NK-92 treated with Interleukin-12 subunit alpha and Interleukin-12 subunit beta, amount 100 ng/mL, for 24 hours (cell line): ENCODE results near the gene GRIK4.
"Not testable (repeated sequence)": the region's sequence is repeated elsewhere in the genome, so short reads cannot be mapped to it uniquely, and the experiment has no call there.

ENCODE experiments used
- DNase-seq: peaks from one replicate; lab custom pipeline; 2025; lab: John Stamatoyannopoulos, UW

Gene GRIK4

GRCh38 chr11:120746376-120746775, 234.8 kb downstream of the GRIK4 start:
- DNase-seq: no peak

DNA sequence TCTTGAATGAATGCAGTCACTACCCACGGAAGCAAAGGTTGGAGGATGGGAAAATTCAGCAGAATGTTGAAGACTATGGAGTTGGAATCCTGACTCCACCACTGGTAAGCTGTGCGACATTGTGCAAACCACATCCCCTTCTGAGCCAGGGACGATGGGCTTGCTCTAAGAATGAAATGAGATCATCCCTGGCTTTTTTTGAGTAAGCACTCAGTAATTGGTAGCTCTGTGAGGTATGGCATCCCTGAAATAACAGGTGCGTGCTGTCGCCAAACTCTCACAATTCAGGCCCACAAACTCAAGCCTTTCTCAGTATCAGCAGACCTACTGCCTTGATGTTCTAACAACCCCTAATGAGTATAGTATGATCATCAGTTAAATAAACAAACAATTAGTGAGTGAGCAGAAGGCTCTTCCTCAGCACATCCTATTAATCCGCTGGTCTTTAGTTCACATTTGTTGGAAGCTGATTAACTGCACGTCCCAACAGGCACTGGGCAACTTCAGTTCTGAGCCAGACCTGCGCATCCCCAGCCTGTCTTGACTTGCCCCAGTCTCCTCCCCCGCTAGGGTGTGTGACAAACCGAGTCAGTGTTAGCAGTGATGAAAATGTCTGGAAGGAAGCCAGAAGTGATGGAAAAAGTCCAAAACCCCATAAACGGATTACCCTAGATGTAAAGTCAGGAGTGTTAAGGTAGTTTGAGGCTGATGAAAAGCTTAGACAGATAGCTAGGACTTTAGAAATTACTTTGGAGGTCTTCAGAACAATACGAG, 235.5 kb downstream of the GRIK4 start:
- DNase-seq: no peak

- DNase-seq: no peak
Observed at GRCh38 chr11:120747850-120748814, 236.6 kb downstream of the GRIK4 start.

GRCh38 chr11:120749395-120749794, 237.8 kb downstream of the GRIK4 start:
- DNase-seq: no peak

DNA sequence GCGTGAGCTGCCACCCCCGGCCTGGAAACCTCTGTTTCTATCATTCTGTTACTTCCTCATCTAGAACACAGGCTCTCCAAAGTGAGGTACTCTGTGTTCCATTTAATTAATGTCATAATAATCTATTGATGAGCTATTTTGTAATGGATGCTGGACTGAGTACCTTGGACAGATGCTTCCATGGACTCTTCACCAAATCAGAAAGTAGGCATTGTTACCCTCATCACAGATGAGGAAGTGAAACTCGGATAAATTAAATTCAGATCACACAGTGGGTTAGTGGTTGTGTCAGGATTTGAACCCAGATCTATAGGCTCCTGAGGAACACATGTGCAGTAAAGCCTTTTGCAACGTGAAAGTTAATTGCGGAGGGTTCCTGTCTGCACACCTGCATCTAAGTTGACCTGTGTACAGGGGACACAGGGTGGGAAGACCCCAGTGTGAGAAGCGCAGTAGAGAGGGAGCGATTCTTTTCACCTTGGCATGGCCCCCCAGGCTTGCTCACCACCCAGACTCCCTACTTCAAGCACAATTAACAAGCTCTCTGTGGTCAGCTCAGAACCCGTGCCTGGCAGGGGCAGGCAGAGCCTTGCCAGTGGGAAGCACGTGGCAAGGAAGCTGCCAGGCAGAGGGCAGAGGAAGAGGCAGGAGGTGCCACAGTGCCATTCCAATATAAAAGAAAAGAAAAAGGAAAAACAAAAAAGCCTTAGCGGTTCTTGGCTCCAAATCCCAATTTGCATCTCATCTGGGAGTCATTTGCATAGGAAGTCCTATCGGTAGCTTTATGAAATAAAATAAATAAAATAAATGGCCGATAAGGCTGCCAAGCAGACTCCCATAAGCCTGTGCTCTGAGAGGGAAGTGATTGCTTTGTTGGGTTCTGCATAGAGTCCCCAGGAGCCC, 239.3 kb downstream of the GRIK4 start:
- DNase-seq: no peak

- no peak for DNase-seq
Observed at GRCh38 chr11:120751550-120751949, 240.0 kb downstream of the GRIK4 start.

- no peak for DNase-seq
Observed at GRCh38 chr11:120752668-120753067, 241.1 kb downstream of the GRIK4 start.

GRCh38 chr11:120756931-120757330, 245.4 kb downstream of the GRIK4 start:
- DNase-seq: no peak

- DNase-seq: no peak
Observed at GRCh38 chr11:120759046-120759445, 247.5 kb downstream of the GRIK4 start.

GRCh38 chr11:120765710-120766109, 254.2 kb downstream of the GRIK4 start:
- DNase-seq: not testable (repeated sequence)

DNA sequence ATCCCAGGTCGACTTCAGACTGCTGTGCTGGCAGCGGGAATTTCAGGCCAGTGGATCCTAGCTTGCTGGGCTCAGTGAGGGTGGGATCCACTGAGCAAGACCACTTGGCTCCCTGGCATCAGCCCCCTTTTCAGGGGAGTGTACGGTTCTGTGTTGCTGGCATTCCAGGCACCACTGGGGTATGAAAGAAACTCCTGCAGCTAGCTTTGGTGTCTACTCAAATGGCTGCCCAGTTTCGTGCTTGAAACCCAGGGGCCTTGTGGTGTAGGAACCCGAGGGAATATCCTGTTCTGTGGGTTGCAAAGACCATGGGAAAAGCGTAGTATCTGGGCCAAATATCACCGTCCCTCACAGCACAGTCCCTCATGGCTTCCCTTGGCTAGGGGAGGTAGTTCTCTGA, 254.8 kb downstream of the GRIK4 start:
- no peak for DNase-seq

DNA sequence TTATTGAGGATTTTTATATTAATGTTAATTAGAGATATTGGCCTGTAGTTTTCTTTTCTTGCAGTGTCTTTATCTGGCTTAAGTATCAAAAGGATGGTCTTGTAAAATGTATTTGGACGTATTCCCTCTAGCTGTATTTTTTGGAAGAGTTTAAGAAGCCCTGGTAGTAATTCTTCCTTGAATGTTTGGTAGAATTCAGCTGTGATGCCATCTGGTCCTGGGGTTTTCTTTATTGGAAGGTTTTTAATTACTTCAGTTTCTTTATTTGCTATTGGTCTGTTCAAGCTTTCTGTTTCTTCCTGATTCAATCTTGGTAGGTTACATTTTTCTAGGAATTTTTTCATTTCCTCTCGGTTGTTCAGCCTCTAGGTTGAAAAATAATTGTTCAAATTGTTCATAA, 257.4 kb downstream of the GRIK4 start:
- DNase-seq: no peak

DNA sequence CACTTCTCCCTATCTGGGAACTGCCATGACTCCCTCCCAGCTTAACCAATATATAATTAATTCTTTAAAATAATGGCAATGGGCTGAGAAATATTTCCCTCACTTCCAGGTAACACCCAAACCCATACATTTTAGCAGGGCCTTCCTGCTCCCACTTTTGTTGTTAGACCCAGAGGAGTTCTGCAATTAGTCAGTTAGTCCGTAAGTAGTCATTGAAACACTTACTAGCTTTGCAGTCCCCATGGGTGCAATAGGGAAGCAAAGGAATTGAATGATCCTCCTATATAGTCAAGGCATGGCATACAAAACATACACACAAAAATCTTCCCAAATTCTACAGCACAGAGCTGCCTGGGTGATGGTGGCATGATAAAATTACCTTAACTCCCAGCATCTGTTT, 258.4 kb downstream of the GRIK4 start:
- no peak for DNase-seq

- no peak for DNase-seq
Observed at GRCh38 chr11:120771551-120772060, 260.1 kb downstream of the GRIK4 start.

- DNase-seq: no peak
Observed at GRCh38 chr11:120773501-120774031, 262.0 kb downstream of the GRIK4 start.

DNA sequence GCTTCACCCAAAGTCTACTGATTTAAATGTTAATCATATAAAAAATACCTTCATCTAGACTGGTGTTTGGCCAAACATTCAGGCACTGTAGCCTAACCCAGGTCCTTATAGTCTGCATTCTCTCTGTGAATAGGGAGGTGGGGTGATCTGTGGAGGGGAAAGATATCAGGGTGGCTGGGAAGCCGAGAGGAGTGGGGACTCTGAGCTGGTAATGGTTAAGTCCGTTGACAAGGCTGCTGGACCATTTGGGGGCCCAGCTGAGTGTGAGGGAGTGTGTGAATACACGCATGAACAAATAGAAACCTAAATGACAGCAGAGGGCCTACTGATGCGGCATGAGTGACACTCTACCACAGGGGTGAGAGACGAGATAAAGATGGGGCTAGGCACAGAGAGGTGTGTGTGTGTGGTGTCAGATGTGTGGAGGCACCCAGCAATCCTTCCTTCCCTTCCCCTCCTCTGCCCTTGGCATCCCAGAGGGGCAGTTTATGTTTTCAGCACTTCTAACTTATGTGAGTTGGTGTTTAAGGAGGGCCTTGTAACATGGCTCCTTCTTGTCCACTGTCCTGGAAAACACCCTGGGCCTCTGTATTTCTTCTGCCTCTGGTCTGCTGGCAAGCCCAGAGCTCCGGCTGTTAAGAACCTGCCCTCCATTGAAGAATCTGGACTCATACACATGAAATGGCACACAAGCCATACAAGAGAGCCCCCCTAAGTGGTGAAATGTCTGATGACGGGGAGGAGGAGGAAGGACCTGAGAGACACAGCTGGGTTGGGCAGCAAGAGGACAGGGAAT, 263.2 kb downstream of the GRIK4 start:
- DNase-seq: no peak

DNA sequence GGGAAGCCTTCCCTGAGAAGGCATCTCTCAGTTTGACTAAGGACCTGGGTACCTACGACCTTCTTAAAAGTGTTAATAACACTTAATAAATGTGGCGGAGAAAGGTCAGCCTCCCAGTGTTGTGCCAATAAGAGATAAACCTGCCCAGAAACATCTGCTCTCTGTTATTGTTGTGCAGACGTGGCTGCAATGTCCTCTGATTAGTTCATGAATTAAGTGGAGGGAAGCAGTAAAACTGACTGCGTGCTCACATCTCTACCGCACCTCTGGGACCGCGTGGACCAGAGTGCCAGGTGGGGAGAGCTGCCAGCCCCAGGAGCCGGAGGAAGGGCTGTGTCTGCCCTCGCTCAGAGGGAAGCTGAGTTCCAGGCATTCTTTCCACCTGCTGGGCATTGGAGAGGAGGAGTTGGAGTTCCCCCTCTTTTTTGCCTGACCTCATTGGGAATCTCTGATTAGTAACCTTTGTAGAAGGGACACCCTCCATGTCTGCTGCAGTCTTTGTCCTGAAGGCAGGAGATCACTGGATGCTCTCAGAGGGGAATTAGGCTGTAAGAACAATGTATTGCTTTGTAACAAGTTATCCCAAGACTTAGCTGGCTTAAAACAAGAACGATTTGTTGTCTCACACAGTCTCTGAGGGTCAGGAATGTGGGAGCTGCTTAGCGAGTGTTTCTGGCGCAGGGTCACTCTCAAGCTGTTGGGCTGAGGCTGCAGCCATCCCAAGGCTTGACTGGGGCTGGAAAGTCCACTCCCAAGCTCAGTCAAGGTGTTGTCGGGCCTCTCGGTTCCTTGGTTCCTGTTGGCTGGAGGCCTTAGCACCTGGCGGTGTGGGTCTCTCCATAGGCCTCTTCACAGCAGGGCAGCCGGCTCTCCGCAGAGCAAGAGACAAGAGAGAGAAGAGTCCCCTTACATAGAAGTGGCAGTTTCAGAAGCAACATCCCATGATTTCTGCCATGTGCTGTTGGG, 264.7 kb downstream of the GRIK4 start:
- DNase-seq: no peak

DNA sequence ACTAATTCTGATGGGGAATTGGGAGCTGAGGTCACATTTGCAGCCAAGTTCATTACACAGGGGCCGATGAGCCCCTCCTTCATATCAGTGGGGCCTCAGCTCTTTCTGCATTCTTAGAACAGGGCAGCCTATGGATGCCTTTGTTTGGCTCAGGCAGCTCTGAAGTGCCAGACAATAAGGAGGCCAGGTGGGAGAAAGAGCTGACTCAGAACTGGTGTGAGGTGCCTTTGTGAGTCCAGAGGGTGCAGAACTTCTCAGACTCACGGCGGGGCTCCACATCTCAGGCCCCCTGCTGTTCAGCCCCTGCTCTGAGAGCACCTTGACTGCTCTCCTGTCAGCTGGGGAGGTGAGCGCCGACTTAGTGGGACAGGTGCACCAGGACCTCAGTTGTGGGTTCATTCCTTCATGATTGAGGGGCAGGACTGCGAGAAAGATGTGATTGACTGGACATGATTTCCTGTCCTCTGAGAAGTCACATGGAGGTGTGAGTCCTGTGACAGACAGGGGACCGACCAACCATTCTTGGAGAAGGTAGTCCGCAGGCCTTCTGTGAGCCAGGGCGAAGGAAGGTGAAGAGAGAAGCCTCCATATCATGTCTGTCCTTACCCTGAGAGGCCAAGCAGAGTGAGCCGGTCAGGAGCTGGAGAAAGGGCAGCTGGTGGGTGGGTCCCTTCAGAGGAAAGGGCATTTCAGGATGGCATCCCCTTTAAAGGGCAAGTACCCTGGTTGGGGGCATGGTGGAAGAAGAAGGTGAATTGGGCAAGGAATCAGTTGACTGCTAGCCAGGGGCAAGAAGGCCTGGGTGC, 267.3 kb downstream of the GRIK4 start:
- no peak for DNase-seq

DNA sequence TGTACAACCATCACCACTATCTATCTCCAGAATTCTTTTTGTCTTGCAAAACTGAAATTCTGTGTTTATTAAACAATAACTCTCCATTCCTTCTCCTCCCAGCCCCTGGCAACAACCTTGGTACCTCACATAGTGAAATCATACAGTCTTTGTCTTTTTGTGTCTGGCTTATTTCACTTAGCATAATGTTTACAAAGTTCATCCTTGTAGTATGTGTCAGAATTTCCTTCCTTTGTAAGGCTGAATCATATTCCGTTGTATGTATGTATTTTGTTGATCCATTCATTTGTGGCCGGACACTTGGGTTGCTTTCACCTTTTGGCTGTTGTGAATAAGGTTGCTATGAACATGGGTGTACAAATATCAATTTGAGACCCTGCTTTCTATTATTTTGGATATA, 268.7 kb downstream of the GRIK4 start:
- DNase-seq: no peak
